ENCODE data around the gene ZNF148. TPM values are rescaled to one million over a fixed set of nuclear protein-coding genes. Genes with fewer than 3 reads are reported as not detected.

Gene ZNF148
- total and polyA plus RNA-seq, 7 donors, result 4.8 to 42.5 (median 28.2) TPM

- 86 to 87% methylated on average over 2 of the region's 2 CpGs for WGBS, 2 donors
- DNase-seq, result no peak
- TF ChIP-seq CTCF (IDR thresholded peaks at IDR 0.05), result no peak
- TF ChIP-seq POLR2AphosphoS5 (IDR thresholded peaks at IDR 0.05), result no peak
- TF ChIP-seq POLR2A (IDR thresholded peaks at IDR 0.05), result no peak
- no peak for TF ChIP-seq EP300 (IDR thresholded peaks at IDR 0.05)
- Histone ChIP-seq H3K9me3 (no peaks in the 10 kb centered on the region), H3K27me3 (no peaks in the 10 kb centered on the region), H3K4me1 (peaks cover 0 to 29% (median 17%) of the 10 kb centered on the region in 4 donors), H3K4me3 (no peak overlapping the region), H3K27ac (no peak overlapping the region), H3K36me3 (no peaks in the 10 kb centered on the region)
- intact Hi-C loops (cut with DNase I), result no loop called here
These were observed 37.6 kb downstream of the ZNF148 start for GRCh38 chr3:125337506-125337905.

GRCh38 chr3:125334675-125335560 is 40.2 kb downstream of the ZNF148 start:
- peaks cover 0 to 35% (median 17%) of the 10 kb centered on the region in 4 donors for H3K4me1 ChIP-seq
- TF ChIP-seq POLR2A (IDR thresholded peaks at IDR 0.05) (no peak), CTCF (IDR thresholded peaks at IDR 0.05) (no peak), EP300 (IDR thresholded peaks at IDR 0.05) (no peak), POLR2AphosphoS5 (IDR thresholded peaks at IDR 0.05) (no peak)
- no peak overlapping the region for H3K27ac ChIP-seq
- no peaks in the 10 kb centered on the region for H3K9me3 ChIP-seq
- intact Hi-C loops (cut with DNase I), result no loop called here
- H3K4me3 ChIP-seq, result no peak overlapping the region
- H3K36me3 ChIP-seq, result no peaks in the 10 kb centered on the region
- no peak for DNase-seq
- H3K27me3 ChIP-seq, result no peaks in the 10 kb centered on the region
- 89 to 92% methylated on average over 5 of the region's 5 CpGs for whole genome bisulfite sequencing, 2 donors

- intact Hi-C loops (cut with DNase I), result no loop called here
- Histone ChIP-seq H3K4me1 (peaks cover 0 to 35% (median 16%) of the 10 kb centered on the region in 4 donors), H3K27me3 (no peaks in the 10 kb centered on the region), H3K9me3 (no peaks in the 10 kb centered on the region), H3K36me3 (peaks cover 0 to 12% (median 0%) of the 10 kb centered on the region in 4 donors), H3K4me3 (no peak overlapping the region), H3K27ac (no peak overlapping the region)
- DNase-seq, result no peak
- TF ChIP-seq EP300 (IDR thresholded peaks at IDR 0.05) (no peak), POLR2AphosphoS5 (IDR thresholded peaks at IDR 0.05) (no peak), POLR2A (IDR thresholded peaks at IDR 0.05) (no peak), CTCF (IDR thresholded peaks at IDR 0.05) (no peak)
- 47 to 50% methylated on average over 2 of the region's 2 CpGs for WGBS, 2 donors
These were observed 42.6 kb downstream of the ZNF148 start for GRCh38 chr3:125332504-125332903.

GRCh38 chr3:125331243-125331642 is 43.9 kb downstream of the ZNF148 start:
- H3K27ac ChIP-seq, result no peak overlapping the region
- no peak for DNase-seq
- TF ChIP-seq EP300 (IDR thresholded peaks at IDR 0.05) (no peak), POLR2A (IDR thresholded peaks at IDR 0.05) (no peak), POLR2AphosphoS5 (IDR thresholded peaks at IDR 0.05) (no peak), CTCF (IDR thresholded peaks at IDR 0.05) (no peak)
- peaks cover 0 to 12% (median 0%) of the 10 kb centered on the region in 4 donors for H3K36me3 ChIP-seq
- no peak overlapping the region for H3K4me3 ChIP-seq
- peaks cover 0 to 29% (median 16%) of the 10 kb centered on the region in 4 donors for H3K4me1 ChIP-seq
- no peaks in the 10 kb centered on the region for H3K9me3 ChIP-seq
- H3K27me3 ChIP-seq, result no peaks in the 10 kb centered on the region
- intact Hi-C loops (cut with DNase I), result no loop called here

Data from sigmoid colon (tissue), 7 donors.